ENCODE results near the gene OBSCN.

GRCh38 chr1:228283043-228283371 is 75.2 kb downstream of the OBSCN start:
- TF ChIP-seq CTCF (IDR thresholded peaks at IDR 0.05) (no peak), POLR2A (IDR thresholded peaks at IDR 0.05) (no peak)

Data from adrenal gland (tissue), 5 donors.